GM18861 (cell line): ENCODE measurements around the gene IER5.
A peak's percentile ranks its signal among the peaks of the same experiment; 100 is the strongest.

Experiments
- ATAC-seq: cut with Tn5 transposase; IDR thresholded peaks from one replicate; pipeline ENCODE4 v1.9.1; 2021; ENCODE audit not compliant: unreplicated experiment

Gene IER5

GRCh38 chr1:181095763-181096184 lies 7.3 kb downstream of the IER5 start:
- ATAC-seq, result no peak

- ATAC-seq, result no peak
These were observed 8.7 kb downstream of the IER5 start for GRCh38 chr1:181097242-181097641.

- ATAC-seq, result peak; percentile 48
These were observed 10.9 kb downstream of the IER5 start for GRCh38 chr1:181099152-181100014.

- ATAC-seq, result no peak
These were observed 11.8 kb downstream of the IER5 start for GRCh38 chr1:181100015-181100905.

GRCh38 chr1:181100934-181101333 lies 12.4 kb downstream of the IER5 start:
- ATAC-seq, result no peak

- ATAC-seq, result no peak
These were observed 13.2 kb downstream of the IER5 start for GRCh38 chr1:181101581-181102226.

- no peak for ATAC-seq
These were observed 14.3 kb downstream of the IER5 start for GRCh38 chr1:181102841-181103240.

GRCh38 chr1:181103399-181103798 lies 14.9 kb downstream of the IER5 start:
- ATAC-seq, result no peak

- no peak for ATAC-seq
These were observed 15.7 kb downstream of the IER5 start for GRCh38 chr1:181104042-181104789.

- ATAC-seq, result peak; percentile 14
These were observed 16.3 kb downstream of the IER5 start for GRCh38 chr1:181104790-181105133.

GRCh38 chr1:181105134-181106021 lies 16.9 kb downstream of the IER5 start:
- ATAC-seq, result peak; percentile 56

GRCh38 chr1:181106022-181106312 lies 17.5 kb downstream of the IER5 start:
- ATAC-seq, result no peak

GRCh38 chr1:181106479-181106878 lies 18.0 kb downstream of the IER5 start:
- no peak for ATAC-seq

GRCh38 chr1:181107711-181108110 lies 19.2 kb downstream of the IER5 start:
- no peak for ATAC-seq

GRCh38 chr1:181108304-181108867 lies 19.9 kb downstream of the IER5 start:
- ATAC-seq, result no peak

- no peak for ATAC-seq
These were observed 21.5 kb downstream of the IER5 start for GRCh38 chr1:181110013-181110412.

GRCh38 chr1:181111559-181111958 lies 23.1 kb downstream of the IER5 start:
- ATAC-seq, result no peak

GRCh38 chr1:181112071-181112929 lies 23.8 kb downstream of the IER5 start:
- no peak for ATAC-seq
